Prostate gland (tissue), 2 donors: ENCODE measurements around the gene IL1RN.

Experiments used
- POLR2AphosphoS5 ChIP-seq: sonication (generic); formaldehyde crosslinking; IDR thresholded peaks from one replicate; pipeline ENCODE4 v1.6.1; 2017; ENCODE audit warnings: antibody characterized with exemption
- TF ChIP-seq, protein P1 (sequence below), 4 experiments: fragments of 200-600 bp in 2 of 4; fragments of 450-650 bp in 2 of 4; sonication (generic) in 2 of 4; IDR thresholded peaks; 1 replicate in 3 of 4; 2 replicates in 1 of 4; pipeline ENCODE4 v1.5.1; 2016 to 2019; ENCODE audit warnings: antibody characterized with exemption in 4 of 4, mild to moderate bottlenecking in 2 of 4, moderate library complexity in 2 of 4

GRCh38 chr2:113148606-113149552, 21.5 kb downstream of the IL1RN start:
- TF ChIP-seq POLR2AphosphoS5, result no peak
- TF ChIP-seq, protein P1, sequence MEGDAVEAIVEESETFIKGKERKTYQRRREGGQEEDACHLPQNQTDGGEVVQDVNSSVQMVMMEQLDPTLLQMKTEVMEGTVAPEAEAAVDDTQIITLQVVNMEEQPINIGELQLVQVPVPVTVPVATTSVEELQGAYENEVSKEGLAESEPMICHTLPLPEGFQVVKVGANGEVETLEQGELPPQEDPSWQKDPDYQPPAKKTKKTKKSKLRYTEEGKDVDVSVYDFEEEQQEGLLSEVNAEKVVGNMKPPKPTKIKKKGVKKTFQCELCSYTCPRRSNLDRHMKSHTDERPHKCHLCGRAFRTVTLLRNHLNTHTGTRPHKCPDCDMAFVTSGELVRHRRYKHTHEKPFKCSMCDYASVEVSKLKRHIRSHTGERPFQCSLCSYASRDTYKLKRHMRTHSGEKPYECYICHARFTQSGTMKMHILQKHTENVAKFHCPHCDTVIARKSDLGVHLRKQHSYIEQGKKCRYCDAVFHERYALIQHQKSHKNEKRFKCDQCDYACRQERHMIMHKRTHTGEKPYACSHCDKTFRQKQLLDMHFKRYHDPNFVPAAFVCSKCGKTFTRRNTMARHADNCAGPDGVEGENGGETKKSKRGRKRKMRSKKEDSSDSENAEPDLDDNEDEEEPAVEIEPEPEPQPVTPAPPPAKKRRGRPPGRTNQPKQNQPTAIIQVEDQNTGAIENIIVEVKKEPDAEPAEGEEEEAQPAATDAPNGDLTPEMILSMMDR (IDR thresholded peaks at IDR 0.05), result no peak
